Motor neuron (in vitro differentiated cells): ENCODE results near the gene MVD. TPM values are rescaled to one million over a fixed set of nuclear protein-coding genes. Genes with fewer than 3 reads are reported as not detected.
A peak's percentile ranks its signal among the peaks of the same experiment; 100 is the strongest.

Experiments
- ATAC-seq, 8 experiments: fragments of 200-7000 bp; cut with Tn5 transposase; replicated peaks in 6 of 8; 2 replicates each; pipeline ENCODE4 v1.8.0; 2021; ENCODE audit warnings: mild to moderate bottlenecking in 8 of 8, moderate library complexity in 8 of 8
- H3K27ac ChIP-seq, 2 donors: fragments of 250-450 bp; sonication (Bioruptor Pico); 2 replicates each; pipeline ENCODE4 v1.9.0; 2021; ENCODE audit warnings: antibody characterized with exemption in 2 of 2, mild to moderate bottlenecking in 2 of 2, moderate library complexity in 1 of 2
- H3K4me1 ChIP-seq, 2 donors: fragments of 250-450 bp; sonication (Bioruptor Pico); replicated peaks in 1 of 2; 2 replicates each; pipeline ENCODE4 v1.6.1; 2021; ENCODE audit warnings: antibody characterized with exemption in 2 of 2, mild to moderate bottlenecking in 2 of 2, moderate library complexity in 1 of 2
- H3K4me3 ChIP-seq, 5 donors: fragments of 250-450 bp; sonication (Bioruptor Pico); 2 replicates each; pipeline ENCODE4 v1.9.0; 2021; ENCODE audit warnings: antibody characterized with exemption in 5 of 5, mild to moderate bottlenecking in 5 of 5, moderate library complexity in 4 of 5
- WGBS, 10 experiments: fragments of 450-650 bp; shearing (Covaris generic); methylation state at CpG; one replicate each; pipeline ENCODE4 v1.0.0; 2022; 5-methylcytosine and 5-hydroxymethylcytosine counted together
- in situ Hi-C, 9 experiments: fragments of 400-800 bp; cut with MboI; loops; one replicate each; pipeline ENCODE4 v1.15.0; 2021; ENCODE audit warnings: low sequenced_read_pairs in 9 of 9, low pct_unique_long_range_greater_than_20kb in 2 of 9; ENCODE audit not compliant: unreplicated experiment in 9 of 9
- total RNA-seq, 8 experiments: library from RNA; unstranded; fragments of 300-600 nt; gene quantifications; 2 replicates each; pipeline versions ENCODE4 v1.2.3 to v1.2.4, GENCODE V29; 2022

MVD gene
- total RNA-seq, 8 experiments from 2014 or later: 41.7 to 108 (median 88.2) TPM

GRCh38 chr16:88635671-88636319 lies 27.1 kb downstream of the MVD start:
- in situ Hi-C loops: no loop called here
- H3K4me1 ChIP-seq: peaks cover 0 to 3% of the 10 kb centered on the region in 2 donors
- WGBS, 10 experiments: 90 to 93% methylated on average over 3 to 8 of the region's 17 CpGs; no CpG with 5 or more reads in 8 of the 10 experiments
- H3K27ac ChIP-seq: no peak overlapping the region
- no peak for ATAC-seq
- no peak overlapping the region for H3K4me3 ChIP-seq

GRCh38 chr16:88634994-88635670 lies 27.8 kb downstream of the MVD start:
- Histone ChIP-seq H3K4me3 (no peak overlapping the region), H3K27ac (no peak overlapping the region), H3K4me1 (peaks cover 0 to 3% of the 10 kb centered on the region in 2 donors)
- in situ Hi-C loops: no loop called here
- ATAC-seq: peak in 3 of 8 experiments; percentile 1 to 39 (median 35)
- 0 to 40% (median 20%) methylated on average over 1 to 3 of the region's 28 CpGs; no CpG with 5 or more reads in 7 of the 10 experiments for WGBS, 10 experiments

- peak overlapping the region in 1 of 5 donors; percentile 15 for H3K4me3 ChIP-seq
- H3K27ac ChIP-seq: no peak overlapping the region
Measured at GRCh38 chr16:88634141-88634993, 28.5 kb downstream of the MVD start.

GRCh38 chr16:88633684-88634140 lies 29.2 kb downstream of the MVD start:
- H3K27ac ChIP-seq: no peak overlapping the region
- peaks cover 0 to 3% of the 10 kb centered on the region in 2 donors for H3K4me1 ChIP-seq
- in situ Hi-C loops: no loop called here
- WGBS, 10 experiments: 60% methylated on average over 1 of the region's 23 CpGs; no CpG with 5 or more reads in 8 of the 10 experiments
- ATAC-seq: peak; percentile 3 to 51 (median 26)
- no peak overlapping the region for H3K4me3 ChIP-seq

More at GRCh38 chr16:88634141-88634993, 28.5 kb downstream of the MVD start:
- ATAC-seq: peak; percentile 3 to 74 (median 30)
- in situ Hi-C loops: no loop called here
- peaks cover 0 to 3% of the 10 kb centered on the region in 2 donors for H3K4me1 ChIP-seq
- WGBS, 10 experiments: 14 to 52% methylated on average over 9 to 12 of the region's 82 CpGs; no CpG with 5 or more reads in 8 of the 10 experiments

GRCh38 chr16:88632587-88632930 lies 30.3 kb downstream of the MVD start:
- no peak overlapping the region for H3K27ac ChIP-seq
- 60 to 100% (median 82%) methylated on average over 1 to 8 of the region's 11 CpGs; no CpG with 5 or more reads in 4 of the 10 experiments for WGBS, 10 experiments
- peaks cover 0 to 3% of the 10 kb centered on the region in 2 donors for H3K4me1 ChIP-seq
- no peak for ATAC-seq
- H3K4me3 ChIP-seq: no peak overlapping the region
- in situ Hi-C loops: no loop called here

- ATAC-seq: no peak
- in situ Hi-C loops: no loop called here
- Histone ChIP-seq H3K4me1 (peaks cover 0 to 3% of the 10 kb centered on the region in 2 donors), H3K4me3 (no peak overlapping the region), H3K27ac (no peak overlapping the region)
- 40 to 100% (median 94%) methylated on average over 2 to 9 of the region's 30 CpGs; no CpG with 5 or more reads in 3 of the 10 experiments for WGBS, 10 experiments
Measured at GRCh38 chr16:88631920-88632586, 30.8 kb downstream of the MVD start.

GRCh38 chr16:88631384-88631783 lies 31.5 kb downstream of the MVD start:
- WGBS, 10 experiments: 25 to 77% (median 74%) methylated on average over 2 to 10 of the region's 16 CpGs; no CpG with 5 or more reads in 5 of the 10 experiments
- Histone ChIP-seq H3K27ac (no peak overlapping the region), H3K4me1 (peaks cover 0 to 3% of the 10 kb centered on the region in 2 donors), H3K4me3 (no peak overlapping the region)
- ATAC-seq: no peak
- in situ Hi-C loops: no loop called here

GRCh38 chr16:88630941-88631340 lies 31.9 kb downstream of the MVD start:
- WGBS, 10 experiments: 94 to 100% (median 100%) methylated on average over 1 to 7 of the region's 23 CpGs; no CpG with 5 or more reads in 7 of the 10 experiments
- ATAC-seq: no peak
- H3K4me3 ChIP-seq: no peak overlapping the region
- no peak overlapping the region for H3K27ac ChIP-seq
- in situ Hi-C loops: no loop called here
- peaks cover 0 to 6% of the 10 kb centered on the region in 2 donors for H3K4me1 ChIP-seq

- 100% methylated on average over 1 of the region's 12 CpGs; no CpG with 5 or more reads in 9 of the 10 experiments for WGBS, 10 experiments
- in situ Hi-C loops: no loop called here
- peaks cover 0 to 8% of the 10 kb centered on the region in 2 donors for H3K4me1 ChIP-seq
- ATAC-seq: no peak
- H3K27ac ChIP-seq: no peak overlapping the region
- H3K4me3 ChIP-seq: no peak overlapping the region
Measured at GRCh38 chr16:88630433-88630832, 32.5 kb downstream of the MVD start.

GRCh38 chr16:88629835-88630234 lies 33.1 kb downstream of the MVD start:
- Histone ChIP-seq H3K4me1 (peaks cover 0 to 8% of the 10 kb centered on the region in 2 donors), H3K27ac (no peak overlapping the region), H3K4me3 (no peak overlapping the region)
- in situ Hi-C loops: no loop called here
- 80 to 100% (median 92%) methylated on average over 1 to 6 of the region's 9 CpGs; no CpG with 5 or more reads in 6 of the 10 experiments for WGBS, 10 experiments
- ATAC-seq: no peak

- in situ Hi-C loops: no loop called here
Measured at GRCh38 chr16:88628512-88628974, 34.3 kb downstream of the MVD start.

More at GRCh38 chr16:88628512-88628974, 34.3 kb downstream of the MVD start:
- H3K27ac ChIP-seq: no peak overlapping the region
- peaks cover 0 to 4% of the 10 kb centered on the region in 2 donors for H3K4me1 ChIP-seq
- H3K4me3 ChIP-seq: no peak overlapping the region
- 41 to 77% (median 64%) methylated on average over 2 to 7 of the region's 12 CpGs; no CpG with 5 or more reads in 4 of the 10 experiments for WGBS, 10 experiments
- ATAC-seq: peak; percentile 11 to 76 (median 40)
